ENCODE measurements around the gene IMMP2L.

DNA sequence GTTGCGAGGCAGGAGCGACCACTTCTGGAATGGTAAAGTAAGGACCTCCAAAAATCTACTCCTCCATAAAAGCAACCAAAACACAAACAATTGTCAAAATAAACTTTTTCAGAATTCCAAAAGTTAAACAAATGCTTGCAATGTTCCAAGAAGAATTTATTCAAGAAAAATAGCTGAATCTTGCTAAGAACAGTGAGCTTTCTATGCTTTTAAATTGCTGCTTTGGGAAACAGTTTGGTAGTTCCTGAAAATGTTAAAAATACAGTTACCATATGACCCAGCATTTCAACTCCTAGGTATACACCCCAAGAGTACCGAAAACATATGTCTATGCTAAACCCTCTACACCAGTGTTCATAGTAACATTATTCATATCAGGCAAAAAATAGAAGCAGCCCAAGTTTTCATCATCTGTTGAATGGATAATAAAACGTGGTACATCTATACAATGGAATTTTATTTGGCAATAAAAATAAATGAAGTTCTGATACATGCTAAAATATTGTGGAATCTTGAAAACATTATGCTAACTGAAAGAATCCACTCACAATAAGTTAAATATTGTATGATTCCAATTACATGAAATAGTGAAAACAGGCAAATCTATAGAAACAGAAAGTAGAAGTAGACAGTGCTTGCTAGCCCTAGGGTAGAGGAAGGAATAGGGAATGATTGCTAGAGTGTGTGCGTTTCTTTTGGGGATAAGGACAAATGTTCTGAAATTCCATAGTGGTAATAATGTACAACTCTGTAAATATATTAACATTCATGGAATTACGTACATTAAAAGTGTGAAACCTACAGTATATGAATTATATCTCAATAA is 414.4 kb downstream of the IMMP2L start:
- TF ChIP-seq SP1 (IDR thresholded peaks at IDR 0.05): no peak
- no peak for TF ChIP-seq ARNT (IDR thresholded peaks at IDR 0.05)
- TF ChIP-seq, protein P1, sequence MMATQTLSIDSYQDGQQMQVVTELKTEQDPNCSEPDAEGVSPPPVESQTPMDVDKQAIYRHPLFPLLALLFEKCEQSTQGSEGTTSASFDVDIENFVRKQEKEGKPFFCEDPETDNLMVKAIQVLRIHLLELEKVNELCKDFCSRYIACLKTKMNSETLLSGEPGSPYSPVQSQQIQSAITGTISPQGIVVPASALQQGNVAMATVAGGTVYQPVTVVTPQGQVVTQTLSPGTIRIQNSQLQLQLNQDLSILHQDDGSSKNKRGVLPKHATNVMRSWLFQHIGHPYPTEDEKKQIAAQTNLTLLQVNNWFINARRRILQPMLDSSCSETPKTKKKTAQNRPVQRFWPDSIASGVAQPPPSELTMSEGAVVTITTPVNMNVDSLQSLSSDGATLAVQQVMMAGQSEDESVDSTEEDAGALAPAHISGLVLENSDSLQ (IDR thresholded peaks at IDR 0.05): no peak
- no peak for TF ChIP-seq TARDBP (IDR thresholded peaks at IDR 0.05)
- TF ChIP-seq FOXM1 (IDR thresholded peaks at IDR 0.05; ENCODE audit: borderline replicate concordance): no peak
- no peak for TF ChIP-seq L3MBTL2 (conservative IDR thresholded peaks at IDR 0.05)
- no peak for TF ChIP-seq BHLHE40 (IDR thresholded peaks at IDR 0.05; ENCODE audit: borderline replicate concordance)
- no peak for TF ChIP-seq CTBP1 (IDR thresholded peaks at IDR 0.05; ENCODE audit: borderline replicate concordance)
- TF ChIP-seq ZNF384 (IDR thresholded peaks at IDR 0.05): no peak
- TF ChIP-seq NFRKB (IDR thresholded peaks at IDR 0.05): no peak
- TF ChIP-seq ELF4 (IDR thresholded peaks at IDR 0.05): no peak
- no peak for TF ChIP-seq SUZ12 (IDR thresholded peaks at IDR 0.05)
